ENCODE measurements around the gene HOXA3. TPM values are rescaled to one million over a fixed set of nuclear protein-coding genes. Genes with fewer than 3 reads are reported as not detected.

The HOXA3 gene
- total RNA-seq, 1 experiment from 2014 or later, result 50.5 TPM

DNA sequence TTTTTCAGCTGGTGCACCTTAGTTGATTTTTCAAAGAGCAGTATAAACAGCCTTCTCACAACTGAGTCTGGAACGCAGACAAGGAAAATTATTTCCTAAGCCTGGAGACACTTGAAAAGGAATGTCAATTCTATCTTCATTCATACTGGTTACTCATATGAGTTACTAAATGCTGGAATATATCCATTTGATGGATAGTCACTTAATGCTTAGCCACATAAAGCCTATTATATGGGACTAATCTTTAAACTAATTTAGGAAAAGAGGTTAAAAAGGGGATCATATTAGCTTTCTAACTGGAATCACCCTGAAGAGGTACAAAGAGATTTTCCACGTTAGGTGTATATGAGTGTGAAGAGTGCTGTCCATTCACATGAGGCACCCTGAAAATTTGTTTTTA, 20.2 kb downstream of the HOXA3 start:
- Histone ChIP-seq H3K9me2 (ENCODE audit: insufficient read depth) (no peaks in the 10 kb centered on the region), H2AFZ (no peak overlapping the region), H3K36me3 (ENCODE audit: low read depth) (no peaks in the 10 kb centered on the region), H3K4me1 (replicated peaks; ENCODE audit: insufficient read depth) (peaks cover 48% of the 10 kb centered on the region), H4K20me1 (ENCODE audit: insufficient read depth) (no peaks in the 10 kb centered on the region), H3F3A (ENCODE audit: insufficient read depth, low read depth) (peaks cover 28% of the 10 kb centered on the region), H3K79me2 (ENCODE audit: low read depth) (no peaks in the 10 kb centered on the region), H3K27me3 (ENCODE audit: insufficient read depth, low read depth) (no peaks in the 10 kb centered on the region), H3K4me2 (no peak overlapping the region), H3K9me3 (ENCODE audit: insufficient read depth, low read depth) (no peaks in the 10 kb centered on the region), H3K27ac (no peak overlapping the region), H3K4me3 (no peak overlapping the region)
- intact Hi-C loops (cut with micrococcal nuclease; ENCODE audit: unreplicated experiment), result no loop called here
- no peak for DNase-seq
- TF ChIP-seq, protein P1, sequence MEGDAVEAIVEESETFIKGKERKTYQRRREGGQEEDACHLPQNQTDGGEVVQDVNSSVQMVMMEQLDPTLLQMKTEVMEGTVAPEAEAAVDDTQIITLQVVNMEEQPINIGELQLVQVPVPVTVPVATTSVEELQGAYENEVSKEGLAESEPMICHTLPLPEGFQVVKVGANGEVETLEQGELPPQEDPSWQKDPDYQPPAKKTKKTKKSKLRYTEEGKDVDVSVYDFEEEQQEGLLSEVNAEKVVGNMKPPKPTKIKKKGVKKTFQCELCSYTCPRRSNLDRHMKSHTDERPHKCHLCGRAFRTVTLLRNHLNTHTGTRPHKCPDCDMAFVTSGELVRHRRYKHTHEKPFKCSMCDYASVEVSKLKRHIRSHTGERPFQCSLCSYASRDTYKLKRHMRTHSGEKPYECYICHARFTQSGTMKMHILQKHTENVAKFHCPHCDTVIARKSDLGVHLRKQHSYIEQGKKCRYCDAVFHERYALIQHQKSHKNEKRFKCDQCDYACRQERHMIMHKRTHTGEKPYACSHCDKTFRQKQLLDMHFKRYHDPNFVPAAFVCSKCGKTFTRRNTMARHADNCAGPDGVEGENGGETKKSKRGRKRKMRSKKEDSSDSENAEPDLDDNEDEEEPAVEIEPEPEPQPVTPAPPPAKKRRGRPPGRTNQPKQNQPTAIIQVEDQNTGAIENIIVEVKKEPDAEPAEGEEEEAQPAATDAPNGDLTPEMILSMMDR (conservative IDR thresholded peaks at IDR 0.05), result no peak
- no peak for TF ChIP-seq EZH2 (IDR thresholded peaks at IDR 0.05; ENCODE audit: low read depth)
- no TSS peak for BruUV-seq (replicated peaks)
- POLR2A ChIA-PET (ENCODE audit: unreplicated experiment), result no interaction called here
- CTCF ChIA-PET, result no interaction called here

DNA sequence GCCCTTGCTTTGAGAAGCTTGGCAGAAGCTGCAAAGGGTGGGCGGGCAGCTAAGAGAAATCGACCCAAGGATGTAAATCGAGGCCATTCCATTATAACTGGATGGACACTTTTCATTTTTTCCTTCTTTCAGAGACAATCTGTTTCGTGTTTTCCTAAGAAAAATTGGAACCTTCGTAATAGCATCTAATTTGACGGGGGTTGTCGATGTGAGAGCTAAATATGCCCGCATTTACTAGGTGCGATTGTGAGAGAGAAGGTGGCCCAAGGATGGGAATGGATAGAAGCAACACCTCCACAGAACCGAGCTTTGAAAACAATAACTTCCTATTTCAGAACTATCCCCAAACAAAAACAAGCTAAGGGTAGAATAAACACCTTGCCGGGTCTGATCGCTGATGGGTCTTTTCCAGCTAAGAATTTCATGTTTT, 21.0 kb downstream of the HOXA3 start:
- Histone ChIP-seq H2AFZ (no peak overlapping the region), H3K4me2 (no peak overlapping the region), H3K9me3 (ENCODE audit: insufficient read depth, low read depth) (no peaks in the 10 kb centered on the region), H3K36me3 (ENCODE audit: low read depth) (no peaks in the 10 kb centered on the region), H3K4me1 (replicated peaks; ENCODE audit: insufficient read depth) (peaks cover 40% of the 10 kb centered on the region), H4K20me1 (ENCODE audit: insufficient read depth) (no peaks in the 10 kb centered on the region), H3K27me3 (ENCODE audit: insufficient read depth, low read depth) (no peaks in the 10 kb centered on the region), H3K79me2 (ENCODE audit: low read depth) (no peaks in the 10 kb centered on the region), H3K4me3 (no peak overlapping the region), H3F3A (ENCODE audit: insufficient read depth, low read depth) (peaks cover 28% of the 10 kb centered on the region), H3K9me2 (ENCODE audit: insufficient read depth) (no peaks in the 10 kb centered on the region), H3K27ac (no peak overlapping the region)
- CTCF ChIA-PET, result interaction anchor here (0.8 kb wide), 1 partner anchor 278 kb away, joined by 4 read pairs; no protein-coding TSS in a partner anchor
- TF ChIP-seq, protein P1 (conservative IDR thresholded peaks at IDR 0.05), result no peak
- no peak for TF ChIP-seq EZH2 (IDR thresholded peaks at IDR 0.05; ENCODE audit: low read depth)
- POLR2A ChIA-PET (ENCODE audit: unreplicated experiment), result interaction anchor here (0.6 kb wide), 1 partner anchor 166 kb away, joined by 4 read pairs; no protein-coding TSS in a partner anchor
- intact Hi-C loops (cut with micrococcal nuclease; ENCODE audit: unreplicated experiment), result no loop called here
- no peak for DNase-seq
- BruUV-seq (replicated peaks), result no TSS peak

DNA sequence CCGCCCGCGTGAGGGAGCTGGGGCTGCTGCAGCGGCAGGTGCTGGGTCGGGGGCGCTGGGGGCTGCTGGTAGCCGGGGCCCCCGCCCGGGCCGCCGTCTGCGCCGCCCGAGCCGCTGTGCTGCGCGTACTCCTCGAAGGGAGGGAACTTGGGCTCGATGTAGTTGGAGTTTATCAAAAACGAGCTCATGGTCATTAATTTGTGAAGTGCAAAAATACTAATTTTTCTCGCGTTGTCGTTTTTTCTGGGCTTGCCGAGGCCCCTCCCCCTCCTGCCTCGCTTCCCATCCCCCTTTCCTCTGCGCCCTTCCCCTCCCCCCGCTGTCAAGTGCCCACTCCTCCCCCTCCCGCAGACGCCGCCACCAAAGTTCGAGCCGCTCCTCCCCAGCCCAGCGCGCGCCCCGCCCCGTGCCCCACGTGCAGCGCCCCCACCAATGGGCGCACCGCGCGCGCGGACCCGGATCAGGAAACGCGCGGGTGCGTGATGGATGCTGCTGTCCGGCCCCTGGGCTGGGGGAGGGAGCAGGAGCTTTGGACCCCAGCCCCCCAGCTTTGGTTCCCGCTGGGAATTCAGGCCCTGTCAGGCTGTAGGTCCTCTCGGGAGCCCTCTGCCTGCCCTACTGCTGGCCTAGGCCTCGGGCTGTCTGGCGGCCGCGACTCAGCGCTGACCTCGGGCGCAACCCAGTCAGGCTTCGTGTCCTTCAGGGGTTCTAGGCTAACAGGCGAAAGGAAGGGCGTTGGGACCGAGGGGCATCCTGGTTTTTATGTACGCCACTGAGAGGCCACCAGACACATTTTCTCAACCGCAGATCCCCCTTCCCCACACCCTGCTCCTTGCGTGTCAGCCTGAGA, 21.6 kb downstream of the HOXA3 start, which contains the start of gene HOXA4:
TSS of gene HOXA4 (minus strand) at position 218 of the 850 bp plus-strand sequence. CDS start at position 194, 24 bp downstream.
- BruUV-seq (replicated peaks), result no TSS peak
- H3K4me2 ChIP-seq, result no peak within 1 kb of the TSS
- H3K4me3 ChIP-seq, result no peak within 1 kb of the TSS
- no peaks in the 10 kb centered on the region for H3K36me3 ChIP-seq (ENCODE audit: low read depth)
- no peaks in the 10 kb centered on the region for H3K79me2 ChIP-seq (ENCODE audit: low read depth)
- H3K27ac ChIP-seq, result no peak within 1 kb of the TSS
- ChIA-PET CTCF (interaction anchor here (0.8 kb wide), 1 partner anchor 277 kb away, joined by 4 read pairs; no protein-coding TSS in a partner anchor), POLR2A (ENCODE audit: unreplicated experiment) (no interaction called here)
- no peaks in the 10 kb centered on the region for H3K27me3 ChIP-seq (ENCODE audit: insufficient read depth, low read depth)
- H3F3A ChIP-seq (ENCODE audit: insufficient read depth, low read depth), result peaks cover 23% of the 10 kb centered on the region
- H4K20me1 ChIP-seq (ENCODE audit: insufficient read depth), result no peaks in the 10 kb centered on the region
- no peaks in the 10 kb centered on the region for H3K9me2 ChIP-seq (ENCODE audit: insufficient read depth)
- intact Hi-C loops (cut with micrococcal nuclease; ENCODE audit: unreplicated experiment), result no loop called here
- no peaks in the 10 kb centered on the region for H3K9me3 ChIP-seq (ENCODE audit: insufficient read depth, low read depth)
- no peak for DNase-seq
- H3K4me1 ChIP-seq (replicated peaks; ENCODE audit: insufficient read depth), result peaks cover 34% of the 10 kb centered on the region
- no peak for TF ChIP-seq EZH2 (IDR thresholded peaks at IDR 0.05; ENCODE audit: low read depth)
- H2AFZ ChIP-seq, result no peak within 1 kb of the TSS
